HepG2 (cell line): ENCODE measurements around the gene GNMT. TPM values are rescaled to one million over a fixed set of nuclear protein-coding genes. Genes with fewer than 3 reads are reported as not detected.

ENCODE experiments used
- BRD4 ChIP-seq: sonication (generic); formaldehyde crosslinking; IDR thresholded peaks from 2 replicates; pipeline ENCODE4 v1.4.0; 2020; ENCODE audit warnings: missing genetic modification reagents
- FOSL1 ChIP-seq: sonication (generic); formaldehyde crosslinking; IDR thresholded peaks from 2 replicates; pipeline ENCODE4 v1.9.0; 2021; ENCODE audit warnings: missing genetic modification reagents, borderline replicate concordance
- NFIC ChIP-seq: IDR thresholded peaks from 2 replicates; pipeline ENCODE4 v1.6.1; 2012; ENCODE audit warnings: mild to moderate bottlenecking, low read length, inconsistent platforms
- NFYB ChIP-seq: sonication (generic); formaldehyde crosslinking; IDR thresholded peaks from 2 replicates; pipeline ENCODE4 v1.4.0; 2020; ENCODE audit warnings: missing genetic modification reagents
- POGZ ChIP-seq: sonication (generic); formaldehyde crosslinking; IDR thresholded peaks from 2 replicates; pipeline ENCODE4 v1.4.0; 2020; ENCODE audit warnings: mild to moderate bottlenecking, missing genetic modification reagents
- TBX3 ChIP-seq: fragments of 450-650 bp; IDR thresholded peaks from 2 replicates; pipeline ENCODE4 v1.6.1; 2017; ENCODE audit warnings: antibody characterized with exemption, mild to moderate bottlenecking, inconsistent platforms, borderline replicate concordance
- ZBTB38 ChIP-seq: sonication (generic); formaldehyde crosslinking; IDR thresholded peaks from 2 replicates; pipeline ENCODE4 v1.5.1; 2020; ENCODE audit warnings: mild to moderate bottlenecking, missing genetic modification reagents
- ZFP82 ChIP-seq: sonication (generic); formaldehyde crosslinking; IDR thresholded peaks from 2 replicates; pipeline ENCODE4 v1.5.1; 2020; ENCODE audit warnings: mild to moderate bottlenecking, missing genetic modification reagents, borderline replicate concordance
- ZFP90 ChIP-seq: sonication (generic); formaldehyde crosslinking; IDR thresholded peaks from 2 replicates; pipeline ENCODE4 v1.8.0; 2022; ENCODE audit warnings: missing genetic modification reagents, mild to moderate bottlenecking, inconsistent platforms, borderline replicate concordance
- ZFY ChIP-seq: sonication (generic); formaldehyde crosslinking; IDR thresholded peaks from 2 replicates; pipeline ENCODE4 v1.4.0; 2020; ENCODE audit warnings: missing genetic modification reagents
- ZNF225 ChIP-seq: sonication (generic); formaldehyde crosslinking; IDR thresholded peaks from 2 replicates; pipeline ENCODE4 v1.4.0; 2020; ENCODE audit warnings: mild to moderate bottlenecking, missing genetic modification reagents
- ZNF264 ChIP-seq: sonication (generic); formaldehyde crosslinking; IDR thresholded peaks from 2 replicates; pipeline ENCODE4 v1.4.0; 2020; ENCODE audit warnings: missing genetic modification reagents
- ZNF605 ChIP-seq: sonication (generic); formaldehyde crosslinking; IDR thresholded peaks from 2 replicates; pipeline ENCODE4 v1.8.0; 2022; ENCODE audit warnings: mild to moderate bottlenecking, missing genetic modification reagents
- polyA plus RNA-seq, 8 experiments: library from polyadenylated mRNA; depleted of rRNA in 3 of 8; stranded (reverse) in 7 of 8; unstranded in 1 of 8; fragments of >200 nt; fragmentation: Illumina TruSeq in 4 of 8; extraction: Trizol in 4 of 8; gene quantifications; 2 replicates each; pipeline versions ENCODE4 v1.2.1 to v1.2.3, GENCODE V29; 2011 to 2016; ENCODE audit warnings: low read depth in 4 of 8, missing spikeins in 1 of 8, mixed read lengths in 1 of 8; ENCODE audit not compliant: insufficient read depth in 1 of 8
- total RNA-seq, 5 experiments: library from RNA; depleted of rRNA; stranded (reverse); fragments of >200 nt; fragmentation: Illumina TruSeq; extraction: Trizol; gene quantifications; 2 replicates each; pipeline ENCODE4 v1.2.3, GENCODE V29; 2016; ENCODE audit warnings: low read depth in 1 of 5
- TF ChIP-seq, protein P1 (sequence below): sonication (generic); formaldehyde crosslinking; conservative IDR thresholded peaks from 2 replicates; pipeline ENCODE4 v1.8.1; 2023; ENCODE audit warnings: missing genetic modification reagents
- TF ChIP-seq, protein P2 (sequence below): sonication (generic); formaldehyde crosslinking; IDR thresholded peaks from 2 replicates; pipeline ENCODE4 v1.5.1; 2020; ENCODE audit warnings: mild to moderate bottlenecking, missing genetic modification reagents, moderate library complexity
- TF ChIP-seq, protein P3 (sequence below): sonication (generic); formaldehyde crosslinking; IDR thresholded peaks from 2 replicates; pipeline ENCODE4 v1.4.0; 2020; ENCODE audit warnings: missing genetic modification reagents
- TF ChIP-seq, protein P4 (sequence below): sonication (generic); formaldehyde crosslinking; IDR thresholded peaks from 2 replicates; pipeline ENCODE4 v1.8.0; 2022; ENCODE audit warnings: mild to moderate bottlenecking, missing genetic modification reagents, borderline replicate concordance

The GNMT gene
- total and polyA plus RNA-seq, 2 of the 13 experiments (the other 11 are each of a cell fraction or from before 2014, with no cell fraction given): 2.8 to 7.0 TPM

DNA sequence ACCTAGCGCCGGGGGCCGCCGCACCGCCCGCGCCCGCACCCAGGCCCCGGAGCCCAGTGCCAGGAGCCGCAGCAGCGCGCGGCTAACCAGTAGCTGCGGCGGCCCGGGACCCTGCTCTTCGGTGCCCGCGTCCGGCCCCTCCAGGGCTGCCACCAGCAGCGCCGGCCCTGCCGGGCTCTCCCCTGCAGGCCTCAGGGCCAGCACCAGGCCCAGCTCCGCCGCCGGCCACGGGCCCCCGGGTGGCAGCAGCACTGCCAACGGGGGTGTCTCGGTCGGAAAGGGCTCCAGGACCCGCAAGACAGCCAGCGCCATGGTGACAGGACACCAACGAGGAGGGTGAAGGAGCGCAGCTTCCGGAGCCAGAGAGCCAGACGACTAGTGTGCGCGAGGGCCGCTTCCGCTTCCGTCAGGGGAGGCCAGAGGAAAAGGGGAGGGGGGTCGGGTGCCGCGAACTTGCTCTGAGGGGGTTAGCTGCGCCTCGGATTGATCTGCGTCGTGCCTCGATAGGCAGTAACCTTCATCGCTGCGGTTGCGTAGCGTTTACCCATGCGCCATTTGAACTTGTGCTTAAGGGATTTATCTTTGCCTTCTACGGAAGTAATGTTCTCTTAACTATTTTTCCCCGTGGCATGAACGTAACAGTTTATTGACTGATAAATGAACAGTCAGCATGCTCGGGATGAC is 18.4 kb downstream of the GNMT start, which contains the start of gene PEX6 (continued):
- TF ChIP-seq NFIC (no peak; the same call in 1 of the 2 replicates), FOSL1 (CRISPR knock-in tag) (no peak), ZBTB38 (CRISPR knock-in tag) (peak; percentile 77), ZNF264 (CRISPR knock-in tag) (peak; percentile 97), TBX3 (no peak), ZNF605 (CRISPR knock-in tag) (peak; percentile 92), ZFP90 (CRISPR knock-in tag) (peak; percentile 49; the same call in 1 of the 2 replicates), BRD4 (no peak), NFYB (CRISPR knock-in tag) (peak; percentile 20), ZFY (CRISPR knock-in tag) (peak; percentile 89), POGZ (CRISPR knock-in tag) (peak; percentile 67), ZNF225 (peak; percentile 74), ZFP82 (peak; percentile 82)
- TF ChIP-seq, protein P1, sequence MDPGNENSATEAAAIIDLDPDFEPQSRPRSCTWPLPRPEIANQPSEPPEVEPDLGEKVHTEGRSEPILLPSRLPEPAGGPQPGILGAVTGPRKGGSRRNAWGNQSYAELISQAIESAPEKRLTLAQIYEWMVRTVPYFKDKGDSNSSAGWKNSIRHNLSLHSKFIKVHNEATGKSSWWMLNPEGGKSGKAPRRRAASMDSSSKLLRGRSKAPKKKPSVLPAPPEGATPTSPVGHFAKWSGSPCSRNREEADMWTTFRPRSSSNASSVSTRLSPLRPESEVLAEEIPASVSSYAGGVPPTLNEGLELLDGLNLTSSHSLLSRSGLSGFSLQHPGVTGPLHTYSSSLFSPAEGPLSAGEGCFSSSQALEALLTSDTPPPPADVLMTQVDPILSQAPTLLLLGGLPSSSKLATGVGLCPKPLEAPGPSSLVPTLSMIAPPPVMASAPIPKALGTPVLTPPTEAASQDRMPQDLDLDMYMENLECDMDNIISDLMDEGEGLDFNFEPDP (CRISPR knock-in tag): 0 out of 2 replicates have a peak, but pooled peaks have one; percentile 94
- TF ChIP-seq, protein P2, sequence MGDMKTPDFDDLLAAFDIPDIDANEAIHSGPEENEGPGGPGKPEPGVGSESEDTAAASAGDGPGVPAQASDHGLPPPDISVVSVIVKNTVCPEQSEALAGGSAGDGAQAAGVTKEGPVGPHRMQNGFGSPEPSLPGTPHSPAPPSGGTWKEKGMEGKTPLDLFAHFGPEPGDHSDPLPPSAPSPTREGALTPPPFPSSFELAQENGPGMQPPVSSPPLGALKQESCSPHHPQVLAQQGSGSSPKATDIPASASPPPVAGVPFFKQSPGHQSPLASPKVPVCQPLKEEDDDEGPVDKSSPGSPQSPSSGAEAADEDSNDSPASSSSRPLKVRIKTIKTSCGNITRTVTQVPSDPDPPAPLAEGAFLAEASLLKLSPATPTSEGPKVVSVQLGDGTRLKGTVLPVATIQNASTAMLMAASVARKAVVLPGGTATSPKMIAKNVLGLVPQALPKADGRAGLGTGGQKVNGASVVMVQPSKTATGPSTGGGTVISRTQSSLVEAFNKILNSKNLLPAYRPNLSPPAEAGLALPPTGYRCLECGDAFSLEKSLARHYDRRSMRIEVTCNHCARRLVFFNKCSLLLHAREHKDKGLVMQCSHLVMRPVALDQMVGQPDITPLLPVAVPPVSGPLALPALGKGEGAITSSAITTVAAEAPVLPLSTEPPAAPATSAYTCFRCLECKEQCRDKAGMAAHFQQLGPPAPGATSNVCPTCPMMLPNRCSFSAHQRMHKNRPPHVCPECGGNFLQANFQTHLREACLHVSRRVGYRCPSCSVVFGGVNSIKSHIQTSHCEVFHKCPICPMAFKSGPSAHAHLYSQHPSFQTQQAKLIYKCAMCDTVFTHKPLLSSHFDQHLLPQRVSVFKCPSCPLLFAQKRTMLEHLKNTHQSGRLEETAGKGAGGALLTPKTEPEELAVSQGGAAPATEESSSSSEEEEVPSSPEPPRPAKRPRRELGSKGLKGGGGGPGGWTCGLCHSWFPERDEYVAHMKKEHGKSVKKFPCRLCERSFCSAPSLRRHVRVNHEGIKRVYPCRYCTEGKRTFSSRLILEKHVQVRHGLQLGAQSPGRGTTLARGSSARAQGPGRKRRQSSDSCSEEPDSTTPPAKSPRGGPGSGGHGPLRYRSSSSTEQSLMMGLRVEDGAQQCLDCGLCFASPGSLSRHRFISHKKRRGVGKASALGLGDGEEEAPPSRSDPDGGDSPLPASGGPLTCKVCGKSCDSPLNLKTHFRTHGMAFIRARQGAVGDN (CRISPR knock-in tag): peak; percentile 96
- TF ChIP-seq, protein P3, sequence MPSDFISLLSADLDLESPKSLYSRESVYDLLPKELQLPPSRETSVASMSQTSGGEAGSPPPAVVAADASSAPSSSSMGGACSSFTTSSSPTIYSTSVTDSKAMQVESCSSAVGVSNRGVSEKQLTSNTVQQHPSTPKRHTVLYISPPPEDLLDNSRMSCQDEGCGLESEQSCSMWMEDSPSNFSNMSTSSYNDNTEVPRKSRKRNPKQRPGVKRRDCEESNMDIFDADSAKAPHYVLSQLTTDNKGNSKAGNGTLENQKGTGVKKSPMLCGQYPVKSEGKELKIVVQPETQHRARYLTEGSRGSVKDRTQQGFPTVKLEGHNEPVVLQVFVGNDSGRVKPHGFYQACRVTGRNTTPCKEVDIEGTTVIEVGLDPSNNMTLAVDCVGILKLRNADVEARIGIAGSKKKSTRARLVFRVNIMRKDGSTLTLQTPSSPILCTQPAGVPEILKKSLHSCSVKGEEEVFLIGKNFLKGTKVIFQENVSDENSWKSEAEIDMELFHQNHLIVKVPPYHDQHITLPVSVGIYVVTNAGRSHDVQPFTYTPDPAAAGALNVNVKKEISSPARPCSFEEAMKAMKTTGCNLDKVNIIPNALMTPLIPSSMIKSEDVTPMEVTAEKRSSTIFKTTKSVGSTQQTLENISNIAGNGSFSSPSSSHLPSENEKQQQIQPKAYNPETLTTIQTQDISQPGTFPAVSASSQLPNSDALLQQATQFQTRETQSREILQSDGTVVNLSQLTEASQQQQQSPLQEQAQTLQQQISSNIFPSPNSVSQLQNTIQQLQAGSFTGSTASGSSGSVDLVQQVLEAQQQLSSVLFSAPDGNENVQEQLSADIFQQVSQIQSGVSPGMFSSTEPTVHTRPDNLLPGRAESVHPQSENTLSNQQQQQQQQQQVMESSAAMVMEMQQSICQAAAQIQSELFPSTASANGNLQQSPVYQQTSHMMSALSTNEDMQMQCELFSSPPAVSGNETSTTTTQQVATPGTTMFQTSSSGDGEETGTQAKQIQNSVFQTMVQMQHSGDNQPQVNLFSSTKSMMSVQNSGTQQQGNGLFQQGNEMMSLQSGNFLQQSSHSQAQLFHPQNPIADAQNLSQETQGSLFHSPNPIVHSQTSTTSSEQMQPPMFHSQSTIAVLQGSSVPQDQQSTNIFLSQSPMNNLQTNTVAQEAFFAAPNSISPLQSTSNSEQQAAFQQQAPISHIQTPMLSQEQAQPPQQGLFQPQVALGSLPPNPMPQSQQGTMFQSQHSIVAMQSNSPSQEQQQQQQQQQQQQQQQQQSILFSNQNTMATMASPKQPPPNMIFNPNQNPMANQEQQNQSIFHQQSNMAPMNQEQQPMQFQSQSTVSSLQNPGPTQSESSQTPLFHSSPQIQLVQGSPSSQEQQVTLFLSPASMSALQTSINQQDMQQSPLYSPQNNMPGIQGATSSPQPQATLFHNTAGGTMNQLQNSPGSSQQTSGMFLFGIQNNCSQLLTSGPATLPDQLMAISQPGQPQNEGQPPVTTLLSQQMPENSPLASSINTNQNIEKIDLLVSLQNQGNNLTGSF (CRISPR knock-in tag): no peak
- TF ChIP-seq, protein P4, sequence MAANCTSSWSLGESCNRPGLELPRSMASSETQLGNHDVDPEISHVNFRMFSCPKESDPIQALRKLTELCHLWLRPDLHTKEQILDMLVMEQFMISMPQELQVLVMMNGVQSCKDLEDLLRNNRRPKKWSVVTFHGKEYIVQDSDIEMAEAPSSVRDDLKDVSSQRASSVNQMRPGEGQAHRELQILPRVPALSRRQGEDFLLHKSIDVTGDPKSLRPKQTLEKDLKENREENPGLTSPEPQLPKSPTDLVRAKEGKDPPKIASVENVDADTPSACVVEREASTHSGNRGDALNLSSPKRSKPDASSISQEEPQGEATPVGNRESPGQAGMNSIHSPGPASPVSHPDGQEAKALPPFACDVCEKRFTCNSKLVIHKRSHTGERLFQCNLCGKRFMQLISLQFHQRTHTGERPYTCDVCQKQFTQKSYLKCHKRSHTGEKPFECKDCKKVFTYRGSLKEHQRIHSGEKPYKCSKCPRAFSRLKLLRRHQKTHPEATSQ (CRISPR knock-in tag): no peak; the same call in 1 of the 2 replicates
